Neural crest cell (in vitro differentiated cells): ENCODE measurements around the gene ELFN1. TPM values are rescaled to one million over a fixed set of nuclear protein-coding genes. Genes with fewer than 3 reads are reported as not detected.

Source experiments
- DNase-seq: peaks from one replicate; pipeline ENCODE4 v3.0.0; 2021; ENCODE audit warnings: low read depth, mixed read lengths, low spot score
- H3K27ac Mint-ChIP-seq: one replicate; pipeline ENCODE4 v1.8.0; 2021; ENCODE audit warnings: mild to moderate bottlenecking, mixed read lengths; ENCODE audit not compliant: unreplicated experiment
- H3K27me3 Mint-ChIP-seq: 2 replicates; pipeline ENCODE4 v1.8.0; 2021; ENCODE audit warnings: low read depth, mild to moderate bottlenecking, mixed read lengths
- H3K36me3 Mint-ChIP-seq: 2 replicates; pipeline ENCODE4 v1.8.0; 2021; ENCODE audit warnings: low read depth, mild to moderate bottlenecking, mixed read lengths
- H3K4me1 Mint-ChIP-seq: 2 replicates; pipeline ENCODE4 v1.8.0; 2021; ENCODE audit warnings: mixed read lengths
- H3K4me3 Mint-ChIP-seq: one replicate; pipeline ENCODE4 v1.8.0; 2021; ENCODE audit warnings: mild to moderate bottlenecking, mixed read lengths
- H3K9me3 Mint-ChIP-seq: 2 replicates; pipeline ENCODE4 v1.8.0; 2021; ENCODE audit warnings: mixed read lengths
- CTCF ChIP-seq: fragments of 200-600 bp; sonication (generic); conservative IDR thresholded peaks from 2 replicates; pipeline ENCODE4 v1.5.0; 2021; ENCODE audit warnings: antibody characterized with exemption, mild to moderate bottlenecking
- total RNA-seq: library from RNA; stranded (reverse); gene quantifications from 2 replicates; pipeline ENCODE4 v1.2.1, GENCODE V29; 2021

The ELFN1 gene
- total RNA-seq, 1 donor from 2014 or later, result 8.5 TPM

- Mint-ChIP-seq H3K27ac (no peak overlapping the region), H3K9me3 (peaks cover 11% of the 10 kb centered on the region), H3K4me3 (no peak overlapping the region), H3K27me3 (peaks cover 4% of the 10 kb centered on the region), H3K36me3 (peaks cover 14% of the 10 kb centered on the region), H3K4me1 (peaks cover 4% of the 10 kb centered on the region)
- TF ChIP-seq CTCF, result no peak
- no peak for DNase-seq
Observed at GRCh38 chr7:1679326-1679965, 9.4 kb downstream of the ELFN1 start.

- no peak for TF ChIP-seq CTCF
- Mint-ChIP-seq H3K27me3 (peaks cover 4% of the 10 kb centered on the region), H3K9me3 (peaks cover 15% of the 10 kb centered on the region), H3K4me3 (no peak overlapping the region), H3K36me3 (peaks cover 17% of the 10 kb centered on the region), H3K4me1 (peaks cover 4% of the 10 kb centered on the region), H3K27ac (no peak overlapping the region)
- DNase-seq, result no peak
Observed at GRCh38 chr7:1679966-1680730, 10.1 kb downstream of the ELFN1 start.

GRCh38 chr7:1681581-1681980, 11.5 kb downstream of the ELFN1 start:
- H3K9me3 Mint-ChIP-seq, result peaks cover 21% of the 10 kb centered on the region
- no peak for DNase-seq
- no peak for TF ChIP-seq CTCF
- peaks cover 4% of the 10 kb centered on the region for H3K27me3 Mint-ChIP-seq
- peaks cover 27% of the 10 kb centered on the region for H3K36me3 Mint-ChIP-seq
- H3K4me3 Mint-ChIP-seq, result no peak overlapping the region
- H3K4me1 Mint-ChIP-seq, result peaks cover 4% of the 10 kb centered on the region
- no peak overlapping the region for H3K27ac Mint-ChIP-seq

- Mint-ChIP-seq H3K27me3 (no peaks in the 10 kb centered on the region), H3K4me1 (peaks cover 6% of the 10 kb centered on the region), H3K9me3 (peaks cover 26% of the 10 kb centered on the region), H3K36me3 (peaks cover 35% of the 10 kb centered on the region), H3K4me3 (no peak overlapping the region), H3K27ac (no peak overlapping the region)
- DNase-seq, result no peak
- TF ChIP-seq CTCF, result no peak
Observed at GRCh38 chr7:1685000-1685624, 15.0 kb downstream of the ELFN1 start.

DNA sequence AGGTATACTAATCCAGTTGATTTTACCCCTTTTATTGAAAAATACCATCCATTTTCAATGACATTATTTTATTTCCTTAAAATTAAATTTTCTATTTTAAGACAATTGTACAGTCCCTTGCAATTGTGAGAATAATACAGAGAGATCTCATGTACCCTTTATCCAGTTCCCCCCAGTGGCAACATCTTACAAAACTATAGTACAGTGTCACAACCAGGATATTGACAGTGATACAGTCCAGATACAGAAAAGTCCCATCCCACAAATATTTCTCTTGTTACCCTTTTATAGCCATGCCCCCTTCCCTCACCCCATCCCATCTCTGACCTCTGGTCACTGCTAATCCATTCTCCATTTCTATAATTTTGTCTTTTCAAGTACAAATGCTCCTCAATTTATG, 18.5 kb downstream of the ELFN1 start:
- TF ChIP-seq CTCF, result no peak
- H3K9me3 Mint-ChIP-seq, result peaks cover 22% of the 10 kb centered on the region
- DNase-seq, result no peak
- H3K4me3 Mint-ChIP-seq, result no peak overlapping the region
- no peaks in the 10 kb centered on the region for H3K27me3 Mint-ChIP-seq
- H3K4me1 Mint-ChIP-seq, result peaks cover 6% of the 10 kb centered on the region
- H3K27ac Mint-ChIP-seq, result no peak overlapping the region
- H3K36me3 Mint-ChIP-seq, result peaks cover 27% of the 10 kb centered on the region
